Erythroblast (primary cell): ENCODE measurements around the gene ULK4.

ENCODE experiments used
- GATA1 ChIP-seq: IDR thresholded peaks from 2 replicates; pipeline ENCODE4 v1.6.1; 2011; ENCODE audit warnings: low read depth, mild to moderate bottlenecking, control low read depth, low read length, moderate library complexity
- POLR2A ChIP-seq: IDR thresholded peaks from 2 replicates; pipeline ENCODE4 v1.6.1; 2011; ENCODE audit warnings: mild to moderate bottlenecking, low read length

- TF ChIP-seq POLR2A (no peak), GATA1 (no peak)
Observed at GRCh38 chr3:41943311-41943843, 18.5 kb downstream of the ULK4 start.
